Lower lobe of right lung (tissue), 2 donors: ENCODE measurements around the gene SHCBP1L. TPM values are rescaled to one million over a fixed set of nuclear protein-coding genes. Genes with fewer than 3 reads are reported as not detected.
"Not testable (repeated sequence)": the region's sequence is repeated elsewhere in the genome, so short reads cannot be mapped to it uniquely, and the experiment has no call there.

Experiments used
- ATAC-seq, 2 donors: fragments of 200-7000 bp; cut with Tn5 transposase; one replicate each; pipeline ENCODE4 v1.9.1; 2020 to 2022; ENCODE audit warnings: mild to moderate bottlenecking in 2 of 2, moderate library complexity in 2 of 2
- DNase-seq: peaks from one replicate; pipeline ENCODE4 v3.0.0-alpha.2; 2020
- H3K27ac ChIP-seq: fragments of 200-600 bp; one replicate; pipeline ENCODE4 v1.8.0; 2022
- H3K27me3 ChIP-seq: fragments of 200-600 bp; one replicate; pipeline ENCODE4 v1.8.0; 2022; ENCODE audit warnings: low read depth
- H3K36me3 ChIP-seq: fragments of 200-600 bp; one replicate; pipeline ENCODE4 v1.8.0; 2022; ENCODE audit warnings: mild to moderate bottlenecking
- H3K4me1 ChIP-seq: fragments of 200-600 bp; one replicate; pipeline ENCODE4 v1.8.0; 2022
- H3K4me3 ChIP-seq: fragments of 200-600 bp; one replicate; pipeline ENCODE4 v1.8.0; 2022; ENCODE audit warnings: mild to moderate bottlenecking
- H3K9me3 ChIP-seq: fragments of 200-600 bp; one replicate; pipeline ENCODE4 v1.8.0; 2022
- intact Hi-C: fragments of 100-400 bp; cut with DNase I; formaldehyde crosslinking; loops from one replicate; pipeline ENCODE4 v1.11.0; 2022
- total RNA-seq: library from RNA; stranded (reverse); fragmentation: NEBNext Ultra II Directional; extraction: Animal tissue kit (Norgen Biotek cat#: 25700); gene quantifications from one replicate; pipeline ENCODE4 v1.2.1, GENCODE V29; 2021
- TF ChIP-seq, protein P1 (sequence below): fragments of 200-600 bp; IDR thresholded peaks from one replicate; pipeline ENCODE4 v1.8.0; 2022; ENCODE audit warnings: antibody characterized with exemption, mild to moderate bottlenecking
- donor health status: DM: no; HTN: yes; CAD: no; lungs with severe emphysema.

Gene SHCBP1L
- total RNA-seq, 1 donor from 2014 or later: not detected

DNA sequence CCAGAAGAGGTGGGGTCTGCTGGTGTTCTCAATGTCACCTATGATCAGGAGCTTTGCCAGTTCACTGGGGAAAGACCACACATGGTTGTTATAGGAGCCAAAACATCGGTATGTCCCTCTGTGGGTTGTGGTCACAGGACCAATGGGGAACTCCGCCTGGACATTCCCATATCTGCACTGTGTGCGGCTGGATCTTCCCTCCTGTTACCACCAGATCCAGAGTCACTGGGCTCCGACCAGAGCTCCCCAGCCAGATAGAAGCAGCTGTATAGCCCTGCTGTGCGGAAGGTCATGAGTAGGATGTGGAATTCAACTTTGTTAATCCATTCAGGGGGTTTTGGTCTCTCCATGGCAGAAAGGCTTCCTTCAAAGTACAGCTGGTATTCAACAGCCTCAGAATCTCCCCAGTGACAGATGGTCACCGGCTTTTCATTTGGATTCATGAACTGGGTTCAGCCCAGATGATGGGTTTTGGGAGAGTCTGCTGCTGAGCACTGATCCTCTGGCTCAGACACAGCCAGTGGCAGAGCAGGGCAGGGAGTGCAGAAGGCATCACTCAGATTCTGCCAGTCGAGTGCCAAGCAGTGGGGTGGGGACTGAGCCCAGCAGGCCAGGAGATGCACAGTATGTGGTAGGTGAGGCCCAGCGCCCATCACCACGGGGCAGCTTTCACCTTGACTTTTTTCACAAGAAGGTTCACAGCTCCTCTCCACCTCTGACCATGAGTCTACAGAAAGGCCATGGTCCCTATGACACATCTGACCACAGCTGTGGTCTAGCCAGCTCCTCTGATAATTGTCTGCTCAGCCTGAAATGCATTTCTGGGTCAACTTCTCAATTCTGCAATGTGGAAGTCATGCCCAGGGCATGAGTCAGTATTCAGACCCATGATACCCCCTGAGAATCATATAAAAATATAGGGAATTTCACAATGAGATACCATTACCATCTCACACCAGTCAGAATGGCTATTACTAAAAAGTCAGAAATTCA lies 2.9 kb upstream of the SHCBP1L start:
- TF ChIP-seq, protein P1, sequence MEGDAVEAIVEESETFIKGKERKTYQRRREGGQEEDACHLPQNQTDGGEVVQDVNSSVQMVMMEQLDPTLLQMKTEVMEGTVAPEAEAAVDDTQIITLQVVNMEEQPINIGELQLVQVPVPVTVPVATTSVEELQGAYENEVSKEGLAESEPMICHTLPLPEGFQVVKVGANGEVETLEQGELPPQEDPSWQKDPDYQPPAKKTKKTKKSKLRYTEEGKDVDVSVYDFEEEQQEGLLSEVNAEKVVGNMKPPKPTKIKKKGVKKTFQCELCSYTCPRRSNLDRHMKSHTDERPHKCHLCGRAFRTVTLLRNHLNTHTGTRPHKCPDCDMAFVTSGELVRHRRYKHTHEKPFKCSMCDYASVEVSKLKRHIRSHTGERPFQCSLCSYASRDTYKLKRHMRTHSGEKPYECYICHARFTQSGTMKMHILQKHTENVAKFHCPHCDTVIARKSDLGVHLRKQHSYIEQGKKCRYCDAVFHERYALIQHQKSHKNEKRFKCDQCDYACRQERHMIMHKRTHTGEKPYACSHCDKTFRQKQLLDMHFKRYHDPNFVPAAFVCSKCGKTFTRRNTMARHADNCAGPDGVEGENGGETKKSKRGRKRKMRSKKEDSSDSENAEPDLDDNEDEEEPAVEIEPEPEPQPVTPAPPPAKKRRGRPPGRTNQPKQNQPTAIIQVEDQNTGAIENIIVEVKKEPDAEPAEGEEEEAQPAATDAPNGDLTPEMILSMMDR: no peak
- ATAC-seq (peak; percentile 21 to 42), DNase-seq (no peak)
- H3K27ac ChIP-seq: no peak overlapping the region
- no peaks in the 10 kb centered on the region for H3K36me3 ChIP-seq
- peaks cover 4% of the 10 kb centered on the region for H3K4me1 ChIP-seq
- no peak overlapping the region for H3K4me3 ChIP-seq
- H3K9me3 ChIP-seq: no peaks in the 10 kb centered on the region
- intact Hi-C loops: no loop called here
- peaks cover 22% of the 10 kb centered on the region for H3K27me3 ChIP-seq

DNA sequence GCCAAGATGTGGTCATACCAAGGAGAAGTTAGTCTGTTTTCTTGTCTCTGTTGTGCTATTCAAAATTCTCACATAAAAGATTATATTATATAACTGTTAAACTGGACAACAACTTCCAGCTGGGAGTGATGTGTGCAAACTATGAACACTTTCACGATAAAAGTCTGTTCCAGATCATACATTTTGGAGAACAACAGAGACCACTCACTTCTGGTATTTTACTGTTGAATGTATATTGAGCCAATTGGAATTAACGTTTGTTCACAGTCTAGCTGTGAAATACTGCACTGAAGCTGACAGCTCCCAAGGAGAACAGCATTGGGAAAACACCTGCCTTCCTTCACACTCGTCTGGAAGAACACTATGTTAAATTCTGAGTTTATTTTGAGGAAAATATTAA lies 860 bp upstream of the SHCBP1L start:
- Histone ChIP-seq H3K36me3 (no peaks in the 10 kb centered on the region), H3K4me1 (peaks cover 4% of the 10 kb centered on the region), H3K27me3 (peaks cover 22% of the 10 kb centered on the region), H3K4me3 (no peak overlapping the region), H3K9me3 (no peaks in the 10 kb centered on the region), H3K27ac (no peak overlapping the region)
- TF ChIP-seq, protein P1: no peak
- ATAC-seq (no peak), DNase-seq (no peak)
- intact Hi-C loops: no loop called here

DNA sequence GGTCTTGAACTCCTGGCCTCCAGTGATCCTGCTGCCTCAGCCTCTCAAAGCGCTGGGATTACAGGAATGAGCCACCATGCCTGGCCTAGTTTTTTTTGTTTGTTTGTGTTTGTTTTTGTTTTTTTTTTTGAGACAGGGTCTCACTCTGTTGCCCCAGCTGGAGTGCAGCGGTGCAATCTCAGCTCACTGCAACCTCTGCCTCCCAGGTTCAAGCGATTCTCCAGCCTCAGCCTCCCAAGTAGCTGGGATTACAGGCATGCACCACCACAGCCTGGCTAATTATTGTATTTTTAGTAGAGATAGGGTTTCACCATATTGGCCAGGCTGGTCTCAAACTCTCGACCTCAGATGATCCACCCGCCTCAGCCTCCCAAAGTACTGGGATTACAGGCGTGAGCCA lies 9.6 kb downstream of the SHCBP1L start:
- DNase-seq, H3K4me1 ChIP-seq, H3K27ac ChIP-seq, H3K9me3 ChIP-seq, intact Hi-C loops, H3K36me3 ChIP-seq, ATAC-seq, H3K4me3 ChIP-seq: not testable (repeated sequence)
- H3K27me3 ChIP-seq: peaks cover 21% of the 10 kb centered on the region

DNA sequence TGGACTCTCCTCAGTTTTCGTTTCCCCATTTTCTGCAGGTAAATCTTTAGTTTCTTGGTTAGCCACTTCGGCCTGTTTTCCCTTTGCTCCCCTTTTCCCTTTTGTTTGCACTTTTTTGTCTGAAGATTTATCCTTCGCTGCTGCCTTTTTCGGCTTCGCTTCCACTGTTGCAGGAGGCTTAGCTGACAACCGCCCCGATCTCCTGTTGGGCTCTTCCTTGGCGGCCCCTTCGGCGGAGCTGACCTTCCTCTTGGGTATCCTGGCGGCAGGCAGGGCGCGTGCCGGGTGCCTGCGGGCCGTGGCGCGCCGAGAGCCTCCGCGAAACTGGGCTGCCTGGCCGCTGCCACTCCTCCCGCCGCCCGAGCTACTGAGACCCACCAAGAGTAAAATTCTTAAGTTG lies 10.8 kb downstream of the SHCBP1L start:
- DNase-seq, H3K9me3 ChIP-seq, H3K4me3 ChIP-seq, ATAC-seq, intact Hi-C loops, H3K4me1 ChIP-seq, H3K27ac ChIP-seq, H3K36me3 ChIP-seq: not testable (repeated sequence)
- peaks cover 21% of the 10 kb centered on the region for H3K27me3 ChIP-seq

DNA sequence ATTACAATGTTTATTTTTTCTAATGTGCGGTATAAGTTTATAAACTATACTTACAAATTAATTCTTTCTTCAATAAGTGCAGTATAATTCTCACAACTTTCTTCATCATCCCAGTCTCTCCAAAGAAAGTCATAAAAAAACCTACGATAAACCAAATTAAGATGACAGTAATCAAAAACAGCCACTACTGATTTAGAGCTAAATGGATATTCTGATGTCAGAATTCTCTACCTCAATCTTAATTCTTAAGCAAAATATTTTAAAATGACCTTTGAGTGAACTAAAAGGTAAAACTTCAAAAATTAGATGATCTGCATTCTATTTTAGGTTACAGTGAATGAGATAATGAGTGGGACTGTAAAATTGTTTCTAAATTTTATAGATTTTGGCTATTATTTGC lies 13.6 kb downstream of the SHCBP1L start:
- no peaks in the 10 kb centered on the region for H3K36me3 ChIP-seq
- H3K27ac ChIP-seq: no peak overlapping the region
- H3K27me3 ChIP-seq: peaks cover 21% of the 10 kb centered on the region
- intact Hi-C loops: no loop called here
- peaks cover 15% of the 10 kb centered on the region for H3K9me3 ChIP-seq
- no peak for DNase-seq
- H3K4me1 ChIP-seq: no peaks in the 10 kb centered on the region
- TF ChIP-seq, protein P1: no peak
- no peak for ATAC-seq
- H3K4me3 ChIP-seq: no peak overlapping the region

DNA sequence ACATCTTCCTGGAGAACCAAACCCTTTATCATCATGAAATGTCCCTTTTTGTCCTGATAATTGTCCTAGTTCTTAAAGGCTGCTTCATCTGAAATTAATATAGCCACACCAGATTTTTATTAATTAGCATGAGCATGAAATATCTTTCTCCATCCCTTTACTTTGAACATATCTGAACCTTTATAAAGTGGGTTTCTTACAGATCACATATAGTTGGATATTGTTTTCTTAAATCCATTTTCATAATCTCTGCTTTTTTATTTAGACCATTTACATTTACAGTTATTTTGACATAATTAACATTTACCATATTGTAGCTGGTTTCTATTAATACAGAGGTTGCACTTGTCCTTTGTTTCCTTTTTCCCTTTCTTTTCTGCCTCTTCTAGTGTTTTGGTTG lies 17.2 kb downstream of the SHCBP1L start:
- intact Hi-C loops: no loop called here
- Histone ChIP-seq H3K36me3 (no peaks in the 10 kb centered on the region), H3K9me3 (peaks cover 15% of the 10 kb centered on the region), H3K27me3 (peaks cover 2% of the 10 kb centered on the region), H3K4me1 (no peaks in the 10 kb centered on the region), H3K27ac (no peak overlapping the region), H3K4me3 (no peak overlapping the region)
- ATAC-seq (no peak), DNase-seq (no peak)
- TF ChIP-seq, protein P1: no peak
